Retinal pigment epithelial cell (primary cell): ENCODE results near the gene UCHL5.
"Not testable (repeated sequence)": the region's sequence is repeated elsewhere in the genome, so short reads cannot be mapped to it uniquely, and the experiment has no call there.

Experiments
- DNase-seq: peaks from one replicate; pipeline ENCODE4 v3.0.0-alpha.2; 2010; ENCODE audit warnings: low read depth
- H3K4me3 ChIP-seq: 2 replicates; pipeline ENCODE4 v1.5.1; 2011; ENCODE audit warnings: mild to moderate bottlenecking, low read length, control low read depth, moderate library complexity
- TF ChIP-seq, protein P1 (sequence below): conservative IDR thresholded peaks from 2 replicates; pipeline ENCODE4 v1.5.1; 2011; ENCODE audit warnings: low read depth, low read length, control low read depth, inconsistent platforms

Gene UCHL5

DNA sequence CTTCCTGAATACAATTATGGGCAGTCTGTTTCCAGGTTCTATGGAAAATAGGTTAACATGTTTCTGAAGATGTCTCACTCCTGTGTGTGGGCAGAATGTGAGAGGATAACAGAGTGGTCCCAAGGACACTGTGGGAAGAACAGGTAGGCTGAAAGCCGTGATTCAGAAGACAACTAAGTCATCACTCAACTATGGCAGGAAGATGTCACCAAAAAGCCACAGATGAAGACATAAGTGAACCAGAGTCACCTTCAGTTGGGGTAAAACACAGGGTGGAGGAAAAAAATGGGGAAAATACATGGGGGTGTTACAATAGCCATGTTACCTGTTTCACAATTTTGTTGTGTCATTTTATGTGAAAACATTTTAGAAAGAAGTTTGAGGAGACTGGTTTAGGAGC is 75.1 kb downstream of the UCHL5 start:
- DNase-seq: no peak
- no peak overlapping the region for H3K4me3 ChIP-seq
- TF ChIP-seq, protein P1, sequence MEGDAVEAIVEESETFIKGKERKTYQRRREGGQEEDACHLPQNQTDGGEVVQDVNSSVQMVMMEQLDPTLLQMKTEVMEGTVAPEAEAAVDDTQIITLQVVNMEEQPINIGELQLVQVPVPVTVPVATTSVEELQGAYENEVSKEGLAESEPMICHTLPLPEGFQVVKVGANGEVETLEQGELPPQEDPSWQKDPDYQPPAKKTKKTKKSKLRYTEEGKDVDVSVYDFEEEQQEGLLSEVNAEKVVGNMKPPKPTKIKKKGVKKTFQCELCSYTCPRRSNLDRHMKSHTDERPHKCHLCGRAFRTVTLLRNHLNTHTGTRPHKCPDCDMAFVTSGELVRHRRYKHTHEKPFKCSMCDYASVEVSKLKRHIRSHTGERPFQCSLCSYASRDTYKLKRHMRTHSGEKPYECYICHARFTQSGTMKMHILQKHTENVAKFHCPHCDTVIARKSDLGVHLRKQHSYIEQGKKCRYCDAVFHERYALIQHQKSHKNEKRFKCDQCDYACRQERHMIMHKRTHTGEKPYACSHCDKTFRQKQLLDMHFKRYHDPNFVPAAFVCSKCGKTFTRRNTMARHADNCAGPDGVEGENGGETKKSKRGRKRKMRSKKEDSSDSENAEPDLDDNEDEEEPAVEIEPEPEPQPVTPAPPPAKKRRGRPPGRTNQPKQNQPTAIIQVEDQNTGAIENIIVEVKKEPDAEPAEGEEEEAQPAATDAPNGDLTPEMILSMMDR: no peak

DNA sequence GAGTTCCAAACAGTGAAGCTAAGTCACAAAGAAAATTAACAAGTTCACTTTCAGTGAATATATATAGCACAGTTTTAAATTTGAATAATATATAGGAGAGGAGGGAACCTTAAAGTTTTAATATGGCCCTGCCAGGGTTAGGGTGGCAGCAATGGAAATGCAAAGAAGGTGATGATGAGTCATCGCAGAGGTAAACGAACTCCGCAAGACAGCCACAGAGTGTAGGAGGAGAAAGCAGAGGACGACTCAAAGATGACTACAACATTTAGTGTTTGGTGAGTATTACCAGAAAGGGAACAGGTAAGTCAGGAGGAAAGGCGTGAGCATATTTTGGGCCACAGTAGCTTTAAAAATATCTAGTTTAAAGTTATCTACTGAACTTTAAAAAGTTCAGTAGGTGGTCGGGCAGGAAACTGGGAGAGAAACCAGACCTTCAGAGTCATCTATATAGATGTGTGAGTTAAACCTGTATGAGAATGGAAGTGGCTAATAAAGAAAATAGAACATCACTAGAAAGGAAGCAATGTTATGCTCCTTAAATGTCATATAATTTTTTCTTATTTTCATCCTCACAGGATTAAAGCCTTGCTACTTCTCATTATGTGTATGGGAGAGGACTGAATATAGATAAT is 75.7 kb downstream of the UCHL5 start:
- TF ChIP-seq, protein P1: no peak
- no peak overlapping the region for H3K4me3 ChIP-seq
- no peak for DNase-seq

DNA sequence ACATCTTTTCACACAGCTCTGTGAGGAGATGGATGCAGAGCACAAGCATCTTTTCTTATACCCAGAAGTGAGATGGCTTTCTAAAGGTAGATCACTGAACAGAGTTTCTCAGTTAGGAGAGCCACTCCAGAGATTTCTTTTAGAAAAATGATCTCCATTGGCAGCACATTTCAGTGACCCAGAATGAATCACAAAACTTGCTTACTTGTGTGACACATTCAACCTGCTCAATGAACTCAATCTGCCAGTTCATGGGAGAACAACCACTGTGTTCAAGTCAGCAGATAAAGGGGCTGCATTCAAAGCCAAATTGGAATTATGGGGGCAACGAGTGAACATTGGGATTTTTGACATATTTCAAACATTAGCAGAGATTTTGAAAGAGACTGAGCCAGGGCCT is 78.3 kb downstream of the UCHL5 start:
- DNase-seq: no peak
- H3K4me3 ChIP-seq: no peak overlapping the region
- TF ChIP-seq, protein P1: no peak

DNA sequence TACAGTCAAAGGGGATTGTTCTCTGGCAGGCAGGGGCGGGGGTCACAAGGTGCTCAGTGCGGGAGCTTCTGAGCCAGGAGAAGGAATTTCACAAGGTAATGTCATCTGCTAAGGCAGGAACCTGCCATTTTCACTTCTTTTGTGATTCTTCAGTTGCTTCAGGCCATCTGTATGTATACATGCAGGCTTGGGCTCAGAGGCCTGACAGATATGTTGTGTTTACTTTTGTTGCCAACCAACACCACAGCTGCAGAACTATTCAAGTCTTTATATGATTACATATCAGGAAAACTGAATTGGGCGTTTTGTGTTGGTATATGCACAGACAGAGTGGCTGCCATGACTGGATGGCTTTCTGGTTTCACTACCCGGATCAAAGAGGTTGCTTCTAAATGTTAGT is 78.8 kb downstream of the UCHL5 start:
- not testable (repeated sequence) for DNase-seq

DNA sequence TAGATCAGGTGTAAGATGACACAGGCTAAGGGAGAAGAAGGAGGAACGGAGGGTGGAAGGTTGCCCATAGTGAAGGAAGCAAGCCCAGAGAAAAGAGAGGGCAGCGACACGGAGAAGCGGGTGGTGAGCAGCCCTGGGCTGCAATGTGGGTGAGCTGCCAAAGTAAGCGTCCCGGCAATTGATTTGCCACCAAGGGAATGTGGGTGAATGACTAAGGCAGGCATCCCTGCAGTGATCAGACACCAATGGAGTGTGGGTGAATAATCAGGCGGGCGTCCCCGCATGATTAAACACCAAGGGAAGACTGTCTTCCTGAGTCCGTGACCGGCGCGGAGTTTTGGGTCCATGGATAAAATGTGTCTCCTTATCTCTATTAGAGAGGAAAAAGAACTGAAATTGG is 79.6 kb downstream of the UCHL5 start:
- no peak overlapping the region for H3K4me3 ChIP-seq
- DNase-seq: no peak
- TF ChIP-seq, protein P1: no peak

More for the DNA sequence above, 78.8 kb downstream of the UCHL5 start:
- not testable (repeated sequence) for H3K4me3 ChIP-seq

DNA sequence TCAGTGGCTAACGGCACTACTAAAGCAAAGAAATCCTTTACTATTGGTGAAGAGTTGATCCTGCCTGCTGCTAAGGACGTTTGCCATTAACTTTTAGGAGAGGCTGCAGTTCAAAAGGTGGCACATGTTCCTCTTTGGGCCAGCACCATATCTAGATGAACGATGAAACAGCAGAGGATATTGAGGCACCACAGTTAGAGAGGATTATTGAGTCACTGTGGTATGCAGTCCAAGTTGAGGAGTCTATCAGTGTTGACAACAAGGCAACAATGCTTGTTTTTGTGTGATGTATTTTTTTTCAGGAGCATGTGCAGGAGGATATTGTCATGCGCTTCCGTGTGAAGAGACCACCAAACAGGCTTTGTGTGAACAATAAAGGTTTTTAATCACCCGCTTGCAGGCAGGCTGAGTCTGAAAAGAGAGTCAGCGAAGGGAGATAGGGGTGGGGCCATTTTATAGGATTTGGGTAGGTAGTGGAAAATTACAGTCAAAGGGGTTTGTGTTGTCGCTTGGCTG is 80.9 kb downstream of the UCHL5 start:
- TF ChIP-seq, protein P1: no peak
- H3K4me3 ChIP-seq: no peak overlapping the region
- no peak for DNase-seq

DNA sequence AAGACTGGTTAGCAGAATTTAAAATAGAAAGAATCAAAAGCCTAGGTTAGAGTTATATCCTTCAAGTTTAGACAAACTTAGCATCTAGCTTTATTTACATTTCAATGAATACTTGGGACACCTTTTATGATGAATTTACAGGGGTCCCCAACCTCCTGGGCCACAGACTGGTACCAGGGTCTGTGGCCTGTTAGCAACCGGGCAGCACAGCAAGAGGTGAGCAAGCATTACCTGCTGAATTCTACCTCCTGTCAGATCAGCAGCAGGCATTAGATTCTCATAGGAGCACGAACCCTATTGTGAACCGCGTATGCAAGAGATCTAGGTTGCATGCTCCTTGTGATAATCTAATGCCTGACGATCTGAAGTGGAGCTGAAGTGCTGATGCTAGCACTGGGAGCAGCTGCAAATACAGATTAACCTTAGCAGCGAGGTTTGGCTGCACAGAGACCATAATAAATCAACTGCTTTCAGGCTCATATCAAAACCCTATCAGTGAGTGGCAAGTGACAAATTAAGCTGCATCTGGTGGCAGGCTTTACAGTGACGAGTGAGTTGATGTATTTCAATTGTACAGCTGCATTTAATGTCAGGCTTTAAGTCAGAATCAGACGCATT is 82.0 kb downstream of the UCHL5 start:
- H3K4me3 ChIP-seq: no peak overlapping the region
- no peak for DNase-seq
- TF ChIP-seq, protein P1: no peak
